ENCODE measurements around the gene TAGLN3. TPM values are rescaled to one million over a fixed set of nuclear protein-coding genes. Genes with fewer than 3 reads are reported as not detected.

TAGLN3 gene
- total RNA-seq, 4 donors from 2014 or later: 0.65 TPM; not detected in 3

DNA sequence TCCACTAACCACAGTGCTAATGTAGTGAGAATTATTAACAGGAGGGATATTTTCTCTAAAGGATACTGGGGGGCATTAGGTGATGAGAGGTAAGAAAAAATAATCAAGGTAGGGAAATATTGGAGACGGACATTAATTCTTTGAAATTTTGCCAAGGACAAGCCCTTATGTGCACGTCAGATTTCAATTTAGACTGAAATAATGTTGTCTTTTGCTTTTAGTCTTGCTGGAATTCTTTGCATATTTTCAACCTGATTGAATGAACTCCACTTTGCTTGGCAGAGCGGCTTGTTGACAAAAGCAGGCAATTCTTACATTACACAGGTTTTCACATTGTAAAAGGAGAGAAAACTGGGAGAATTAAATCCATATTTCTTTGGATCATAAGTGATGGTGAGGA is 62.4 kb downstream of the TAGLN3 start:
- DNase-seq (ENCODE audit: low spot score) (no peak), ATAC-seq (ENCODE audit: low FRiP score) (peak; percentile 51)
- TF ChIP-seq CTCF (IDR thresholded peaks at IDR 0.05): no peak

Other genes starting within 250 kb of the TAGLN3 start
- 100 to 1,000 TPM in 3 of 4 donors, 10 to 100 TPM in 1; 89.5 to 421 (median 186) TPM for gene PHLDB2, start 139.7 kb upstream of the TAGLN3 start, total RNA-seq
- 10 to 100 TPM in 3 of 4 donors, 1 to 10 TPM in 1; 9.5 to 27.4 (median 17.3) TPM for gene ABHD10, start 19.9 kb upstream of the TAGLN3 start, total RNA-seq
- not detected for gene TMPRSS7, start 35.8 kb downstream of the TAGLN3 start, total RNA-seq
- gene C3orf52, start 87.5 kb downstream of the TAGLN3 start, total RNA-seq: 10 to 100 TPM in 2 of 4 donors, 1 to 10 TPM in 1, not detected in 1; 2.3 to 39.1 (median 13.1) TPM
- under 1 TPM in 3 of 4 donors, not detected in 1; 0.47 to 0.88 (median 0.48) TPM for gene GCSAM, start 134.3 kb downstream of the TAGLN3 start, total RNA-seq

All from omental fat pad (tissue), 4 donors.